IMR-90 (cell line): ENCODE results near the gene SMIM9. TPM values are rescaled to one million over a fixed set of nuclear protein-coding genes. Genes with fewer than 3 reads are reported as not detected.
A peak's percentile ranks its signal among the peaks of the same experiment; 100 is the strongest.

Source experiments
- ATAC-seq: fragments of 200-7000 bp; cut with Tn5 transposase; 2 replicates; pipeline ENCODE4 v1.9.1; 2020; ENCODE audit warnings: low read depth, mild to moderate bottlenecking, moderate library complexity
- BruUV-seq: library from RNA; stranded (reverse); fragments of 400-500 nt; replicated peaks from 2 replicates; lab custom pipeline; 2021; lab: Mats Ljungman, UMichigan
- CTCF ChIA-PET: fragments of 300-600 bp; formaldehyde crosslinking; extraction: SDS; loops from one replicate; lab custom pipeline; 2021; ENCODE audit warnings: antibody characterized with exemption; lab: Yijun Ruan, JAX
- POLR2A ChIA-PET: fragments of 300-600 bp; sonication (Branson Sonifier 250); formaldehyde crosslinking; loops from one replicate; lab custom pipeline; 2022; ENCODE audit warnings: antibody characterized with exemption; ENCODE audit not compliant: unreplicated experiment; lab: Charles Lee
- DNase-seq: peaks from one replicate; pipeline ENCODE4 v3.0.0; 2013
- H2AFZ ChIP-seq: replicated peaks from 2 replicates; pipeline ENCODE3; 2013; ENCODE audit warnings: low read length, mild to moderate bottlenecking; ENCODE audit not compliant: poor library complexity
- H2AK5ac ChIP-seq: 2 replicates; pipeline ENCODE4 v1.6.1; 2013; ENCODE audit warnings: low read depth, low read length, inconsistent platforms
- H2AK9ac ChIP-seq: replicated peaks from 2 replicates; pipeline ENCODE3; 2013; ENCODE audit warnings: mild to moderate bottlenecking, low read depth, low read length, moderate library complexity; ENCODE audit not compliant: poor library complexity
- H2BK120ac ChIP-seq: 2 replicates; pipeline ENCODE4 v1.6.1; 2013; ENCODE audit warnings: low read depth, low read length, inconsistent platforms
- H2BK15ac ChIP-seq: 3 replicates; pipeline ENCODE4 v1.6.1; 2013; ENCODE audit warnings: low read depth, low read length, inconsistent platforms
- H2BK20ac ChIP-seq: 2 replicates; pipeline ENCODE4 v1.6.1; 2013; ENCODE audit warnings: low read depth, mild to moderate bottlenecking, inconsistent platforms, low read length, moderate library complexity
- H2BK5ac ChIP-seq: 2 replicates; pipeline ENCODE4 v1.6.1; 2013; ENCODE audit warnings: mild to moderate bottlenecking, low read depth, low read length, inconsistent platforms; ENCODE audit not compliant: poor library complexity, severe bottlenecking
- H3K14ac ChIP-seq: replicated peaks from 2 replicates; pipeline ENCODE4 v1.6.1; 2013; ENCODE audit warnings: low read depth, low read length, inconsistent platforms
- H3K18ac ChIP-seq: 2 replicates; pipeline ENCODE4 v1.6.1; 2013; ENCODE audit warnings: low read depth, low read length, control low read depth
- H3K23ac ChIP-seq: 2 replicates; pipeline ENCODE4 v1.6.1; 2013; ENCODE audit warnings: low read depth, low read length, inconsistent platforms
- H3K27ac ChIP-seq: 2 replicates; pipeline ENCODE4 v1.5.1; 2013; ENCODE audit warnings: mild to moderate bottlenecking, control low read depth, low read length; ENCODE audit not compliant: insufficient read depth
- H3K27me3 ChIP-seq: 2 replicates; pipeline ENCODE4 v1.6.1; 2013; ENCODE audit warnings: low read length; ENCODE audit not compliant: control insufficient read depth, insufficient read depth
- H3K36me3 ChIP-seq: 2 replicates; pipeline ENCODE4 v1.6.1; 2013; ENCODE audit warnings: low read length, mixed read lengths; ENCODE audit not compliant: control insufficient read depth, insufficient read depth
- H3K4ac ChIP-seq: 2 replicates; pipeline ENCODE4 v1.6.1; 2013; ENCODE audit warnings: low read depth, low read length, inconsistent platforms
- H3K4me1 ChIP-seq: 2 replicates; pipeline ENCODE4 v1.6.1; 2013; ENCODE audit warnings: low read length, mixed read lengths; ENCODE audit not compliant: control insufficient read depth, insufficient read depth
- H3K4me2 ChIP-seq: 2 replicates; pipeline ENCODE4 v1.6.1; 2013; ENCODE audit warnings: low read depth, mild to moderate bottlenecking, control low read depth, low read length, moderate library complexity
- H3K4me3 ChIP-seq: 2 replicates; pipeline ENCODE4 v1.5.1; 2013; ENCODE audit warnings: low read depth, mild to moderate bottlenecking, control low read depth, low read length, moderate library complexity; ENCODE audit not compliant: insufficient read depth
- H3K56ac ChIP-seq: 2 replicates; pipeline ENCODE4 v1.6.1; 2013; ENCODE audit warnings: low read length, inconsistent platforms; ENCODE audit not compliant: insufficient read depth; ENCODE audit errors: extremely low read depth
- H3K79me1 ChIP-seq, 2 experiments: 2 replicates each; pipeline ENCODE4 v1.6.1; 2013; ENCODE audit warnings: low read length in 2 of 2, inconsistent platforms in 1 of 2, low read depth in 1 of 2
- H3K9ac ChIP-seq: 2 replicates; pipeline ENCODE4 v1.6.1; 2013; ENCODE audit warnings: low read depth, low read length, control low read depth
- H3K9me1 ChIP-seq: 2 replicates; pipeline ENCODE4 v1.6.1; 2013; ENCODE audit warnings: low read length, inconsistent platforms; ENCODE audit not compliant: insufficient read depth
- H3K9me3 ChIP-seq: 2 replicates; pipeline ENCODE4 v1.6.1; 2013; ENCODE audit warnings: low read length; ENCODE audit not compliant: control insufficient read depth, insufficient read depth
- H4K20me1 ChIP-seq: 2 replicates; pipeline ENCODE4 v1.6.1; 2013; ENCODE audit warnings: low read length, inconsistent platforms; ENCODE audit not compliant: insufficient read depth
- H4K5ac ChIP-seq: 2 replicates; pipeline ENCODE4 v1.6.1; 2013; ENCODE audit warnings: mild to moderate bottlenecking, low read depth, low read length, control low read depth
- H4K8ac ChIP-seq, 2 experiments: 2 replicates each; pipeline ENCODE4 v1.6.1; 2013; ENCODE audit warnings: low read depth in 2 of 2, low read length in 2 of 2, control low read depth in 1 of 2, inconsistent platforms in 1 of 2
- H4K91ac ChIP-seq: 2 replicates; pipeline ENCODE4 v1.6.1; 2013; ENCODE audit warnings: low read depth, low read length, inconsistent platforms; ENCODE audit not compliant: insufficient read depth
- BHLHE40 ChIP-seq: fragments of 150-350 bp; IDR thresholded peaks from 2 replicates; pipeline ENCODE4 v1.6.1; 2016; ENCODE audit warnings: mild to moderate bottlenecking, low read depth, low read length
- CHD1 ChIP-seq: IDR thresholded peaks from 2 replicates; pipeline ENCODE4 v1.6.1; 2012; ENCODE audit warnings: low read depth, low read length, improper control_type of control experiment
- ELK1 ChIP-seq: fragments of 150-350 bp; IDR thresholded peaks from 2 replicates; pipeline ENCODE4 v1.6.1; 2016; ENCODE audit warnings: low read depth, mild to moderate bottlenecking, low read length, moderate library complexity, borderline replicate concordance
- FOS ChIP-seq: fragments of 150-350 bp; IDR thresholded peaks from 2 replicates; pipeline ENCODE4 v1.6.1; 2016; ENCODE audit warnings: low read depth, low read length
- MAFK ChIP-seq: IDR thresholded peaks from 2 replicates; pipeline ENCODE4 v1.6.1; 2012; ENCODE audit warnings: low read depth, low read length, improper control_type of control experiment
- MXI1 ChIP-seq: IDR thresholded peaks from 2 replicates; pipeline ENCODE4 v1.6.1; 2012; ENCODE audit warnings: low read depth, mild to moderate bottlenecking, low read length, moderate library complexity, borderline replicate concordance
- NFE2L2 ChIP-seq: fragments of 150-350 bp; IDR thresholded peaks from 2 replicates; pipeline ENCODE4 v1.6.1; 2016; ENCODE audit warnings: low read depth, mild to moderate bottlenecking, low read length
- POLR2A ChIP-seq: IDR thresholded peaks from 2 replicates; pipeline ENCODE4 v1.6.1; 2012; ENCODE audit warnings: mild to moderate bottlenecking, low read depth, low read length
- RAD21 ChIP-seq: IDR thresholded peaks from 2 replicates; pipeline ENCODE4 v1.6.1; 2012; ENCODE audit warnings: low read length, improper control_type of control experiment
- RCOR1 ChIP-seq: IDR thresholded peaks from 2 replicates; pipeline ENCODE4 v1.6.1; 2012; ENCODE audit warnings: mild to moderate bottlenecking, low read length, improper control_type of control experiment; ENCODE audit not compliant: insufficient replicate concordance
- RFX5 ChIP-seq: IDR thresholded peaks from 2 replicates; pipeline ENCODE4 v1.8.0; 2012; ENCODE audit warnings: low read depth, mild to moderate bottlenecking, low read length, moderate library complexity
- SMC3 ChIP-seq: fragments of 150-350 bp; IDR thresholded peaks from 2 replicates; pipeline ENCODE4 v1.6.1; 2016; ENCODE audit warnings: low read depth, mild to moderate bottlenecking, antibody characterized with exemption, low read length, moderate library complexity
- WGBS, 2 experiments: methylation state at CpG; one replicate each; pipeline versions ENCODE4 v1.1.5 to v1.1.7; 2013; ENCODE audit warnings: missing lambda C conversion rate in 2 of 2; ENCODE audit not compliant: insufficient read length in 1 of 2; ENCODE audit errors: extremely low coverage in 2 of 2; 5-methylcytosine and 5-hydroxymethylcytosine counted together
- dilution Hi-C: fragments of 300-500 bp; cut with HindIII; formaldehyde crosslinking; loops from one replicate; pipeline ENCODE4 v1.14.3; 2018; ENCODE audit warnings: low sequenced_read_pairs; ENCODE audit not compliant: unreplicated experiment
- in situ Hi-C: fragments of 300-500 bp; cut with MboI; formaldehyde crosslinking; loops from 3 replicates; pipeline ENCODE4 v1.14.3; 2019; ENCODE audit warnings: low sequenced_read_pairs, inconsistent platforms, mixed read lengths
- intact Hi-C: fragments of 100-400 bp; cut with micrococcal nuclease; formaldehyde crosslinking; loops from 2 replicates; pipeline ENCODE4 v1.10.0; 2022
- polyA plus RNA-seq, 3 experiments: library from polyadenylated mRNA; depleted of rRNA; stranded (reverse); fragments of >200 nt; gene quantifications; 2 replicates each; pipeline ENCODE4 v1.2.3, GENCODE V29; 2012; ENCODE audit warnings: low replicate concordance in 1 of 3
- total RNA-seq: library from RNA; depleted of rRNA; stranded (reverse); fragments of >200 nt; gene quantifications from 2 replicates; pipeline ENCODE4 v1.2.3, GENCODE V29; 2012
- TF ChIP-seq, protein P1 (sequence below): conservative IDR thresholded peaks from 2 replicates; pipeline ENCODE4 v1.5.1; 2012; ENCODE audit warnings: mild to moderate bottlenecking, low read depth, low read length, improper control_type of control experiment
- TF ChIP-seq, protein P2 (sequence below): fragments of 150-350 bp; IDR thresholded peaks from 2 replicates; pipeline ENCODE4 v1.6.1; 2017; ENCODE audit warnings: mild to moderate bottlenecking, antibody characterized with exemption, low read length, low read depth

Gene SMIM9
- total and polyA plus RNA-seq, 2 of the 4 experiments (the other 2 are of a cell fraction), result not detected

GRCh38 chrX:154780968-154781367, 53.5 kb downstream of the SMIM9 start (continued):
- TF ChIP-seq BHLHE40 (no peak), FOS (no peak), RFX5 (no peak), MXI1 (no peak)

DNA sequence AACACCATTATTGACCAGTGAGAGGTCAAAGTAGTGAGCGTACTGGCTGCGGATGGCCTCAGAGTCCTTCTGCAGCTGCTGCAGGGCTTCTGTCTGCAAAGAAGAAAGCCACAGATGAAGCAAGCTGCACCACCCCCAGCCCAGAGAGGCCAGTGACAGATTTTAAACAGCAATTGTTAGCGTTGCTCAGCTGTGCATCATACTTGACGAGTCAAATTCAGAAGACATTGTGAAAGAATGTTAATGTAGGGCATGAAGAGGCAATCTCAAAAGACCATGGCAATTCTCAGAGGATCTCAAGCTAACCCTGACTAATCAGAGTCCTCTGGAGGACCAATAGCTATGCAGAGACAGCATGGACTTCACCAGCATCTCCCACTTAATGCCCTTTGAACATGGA, 55.2 kb downstream of the SMIM9 start:
- H3K79me1 ChIP-seq, result peaks cover 3 to 6% of the 10 kb centered on the region in 2 experiments; a peak in 2 of 4 replicates
- H3K4me1 ChIP-seq, result peaks cover 5% of the 10 kb centered on the region; the same call in 1 of the 2 replicates
- dilution Hi-C loops, result no loop called here
- H3K4ac ChIP-seq, result no peak overlapping the region
- ATAC-seq (peak; percentile 78), DNase-seq (peak; percentile 82)
- peaks cover 8% of the 10 kb centered on the region for H4K20me1 ChIP-seq
- H3K23ac ChIP-seq, result no peak overlapping the region
- H4K5ac ChIP-seq, result no peak overlapping the region
- H3K9ac ChIP-seq, result no peak overlapping the region
- no peak overlapping the region for H3K4me2 ChIP-seq
- in situ Hi-C loops, result no loop called here
- no peak overlapping the region for H3K14ac ChIP-seq
- H2BK5ac ChIP-seq, result peak overlapping the region; percentile 76
- H3K18ac ChIP-seq, result no peak overlapping the region
- H4K91ac ChIP-seq, result no peak overlapping the region
- no peak overlapping the region for H2BK20ac ChIP-seq
- no peaks in the 10 kb centered on the region for H3K27me3 ChIP-seq
- CTCF ChIA-PET, result no interaction called here
- H3K4me3 ChIP-seq, result no peak overlapping the region
- no peak overlapping the region for H2BK120ac ChIP-seq
- H2AK9ac ChIP-seq, result no peak overlapping the region
- H3K56ac ChIP-seq, result no peak overlapping the region
- no TSS peak for BruUV-seq
- intact Hi-C loops, result loop anchor here (2.0 kb wide), 1 partner anchor 62 kb away; no protein-coding TSS in a partner anchor
- 0 out of 2 replicates have a peak overlapping the region, but pooled peaks have one; percentile 26 for H2AK5ac ChIP-seq
- H3K27ac ChIP-seq, result peak overlapping the region; percentile 34; the same call in 1 of the 2 replicates
- no peak overlapping the region for H2BK15ac ChIP-seq
- H3K36me3 ChIP-seq, result peaks cover 24% of the 10 kb centered on the region
- H3K9me3 ChIP-seq, result no peaks in the 10 kb centered on the region
- H3K9me1 ChIP-seq, result peaks cover 5% of the 10 kb centered on the region; the same call in 1 of the 2 replicates
- POLR2A ChIA-PET, result no interaction called here
- no peak overlapping the region for H4K8ac ChIP-seq
- WGBS, 2 experiments, result no CpG with 5 or more reads among the region's 4 CpGs
- no peak overlapping the region for H2AFZ ChIP-seq
- TF ChIP-seq RCOR1 (no peak), ELK1 (no peak), BHLHE40 (no peak), SMC3 (no peak), POLR2A (no peak), FOS (0 out of 2 replicates have a peak, but pooled peaks have one; percentile 24), MAFK (no peak), RFX5 (no peak), NFE2L2 (no peak), CHD1 (no peak), RAD21 (no peak)
- TF ChIP-seq, protein P1, sequence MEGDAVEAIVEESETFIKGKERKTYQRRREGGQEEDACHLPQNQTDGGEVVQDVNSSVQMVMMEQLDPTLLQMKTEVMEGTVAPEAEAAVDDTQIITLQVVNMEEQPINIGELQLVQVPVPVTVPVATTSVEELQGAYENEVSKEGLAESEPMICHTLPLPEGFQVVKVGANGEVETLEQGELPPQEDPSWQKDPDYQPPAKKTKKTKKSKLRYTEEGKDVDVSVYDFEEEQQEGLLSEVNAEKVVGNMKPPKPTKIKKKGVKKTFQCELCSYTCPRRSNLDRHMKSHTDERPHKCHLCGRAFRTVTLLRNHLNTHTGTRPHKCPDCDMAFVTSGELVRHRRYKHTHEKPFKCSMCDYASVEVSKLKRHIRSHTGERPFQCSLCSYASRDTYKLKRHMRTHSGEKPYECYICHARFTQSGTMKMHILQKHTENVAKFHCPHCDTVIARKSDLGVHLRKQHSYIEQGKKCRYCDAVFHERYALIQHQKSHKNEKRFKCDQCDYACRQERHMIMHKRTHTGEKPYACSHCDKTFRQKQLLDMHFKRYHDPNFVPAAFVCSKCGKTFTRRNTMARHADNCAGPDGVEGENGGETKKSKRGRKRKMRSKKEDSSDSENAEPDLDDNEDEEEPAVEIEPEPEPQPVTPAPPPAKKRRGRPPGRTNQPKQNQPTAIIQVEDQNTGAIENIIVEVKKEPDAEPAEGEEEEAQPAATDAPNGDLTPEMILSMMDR, result no peak
- TF ChIP-seq, protein P2, sequence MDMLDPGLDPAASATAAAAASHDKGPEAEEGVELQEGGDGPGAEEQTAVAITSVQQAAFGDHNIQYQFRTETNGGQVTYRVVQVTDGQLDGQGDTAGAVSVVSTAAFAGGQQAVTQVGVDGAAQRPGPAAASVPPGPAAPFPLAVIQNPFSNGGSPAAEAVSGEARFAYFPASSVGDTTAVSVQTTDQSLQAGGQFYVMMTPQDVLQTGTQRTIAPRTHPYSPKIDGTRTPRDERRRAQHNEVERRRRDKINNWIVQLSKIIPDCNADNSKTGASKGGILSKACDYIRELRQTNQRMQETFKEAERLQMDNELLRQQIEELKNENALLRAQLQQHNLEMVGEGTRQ, result no peak
